HG03460 (cell line): ENCODE measurements around the gene GOLGA3.
"Not testable (repeated sequence)": the region's sequence is repeated elsewhere in the genome, so short reads cannot be mapped to it uniquely, and the experiment has no call there.

Experiments
- ATAC-seq: cut with Tn5 transposase; IDR thresholded peaks from one replicate; pipeline ENCODE4 v1.9.1; 2021; ENCODE audit not compliant: unreplicated experiment

GOLGA3 gene

DNA sequence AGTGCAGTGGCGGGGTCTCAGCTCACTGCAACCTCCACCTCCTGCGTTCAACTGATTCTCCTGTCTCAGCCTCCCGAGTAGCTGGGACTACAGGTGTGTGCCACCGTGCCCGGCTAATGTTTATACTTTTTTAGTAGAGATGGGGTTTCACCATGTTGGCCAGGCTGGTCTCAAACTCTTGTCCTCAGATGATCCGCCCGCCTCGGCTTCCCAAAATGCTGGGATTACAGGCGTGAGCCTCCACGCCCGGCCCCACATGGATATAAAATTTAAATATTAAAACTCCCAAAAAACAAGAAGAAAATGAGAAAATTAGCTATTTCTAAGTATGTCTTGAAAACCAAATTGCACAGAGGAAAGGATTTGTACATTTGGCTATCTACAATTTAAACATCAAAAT is 16.0 kb upstream of the GOLGA3 start:
- ATAC-seq, result not testable (repeated sequence)

DNA sequence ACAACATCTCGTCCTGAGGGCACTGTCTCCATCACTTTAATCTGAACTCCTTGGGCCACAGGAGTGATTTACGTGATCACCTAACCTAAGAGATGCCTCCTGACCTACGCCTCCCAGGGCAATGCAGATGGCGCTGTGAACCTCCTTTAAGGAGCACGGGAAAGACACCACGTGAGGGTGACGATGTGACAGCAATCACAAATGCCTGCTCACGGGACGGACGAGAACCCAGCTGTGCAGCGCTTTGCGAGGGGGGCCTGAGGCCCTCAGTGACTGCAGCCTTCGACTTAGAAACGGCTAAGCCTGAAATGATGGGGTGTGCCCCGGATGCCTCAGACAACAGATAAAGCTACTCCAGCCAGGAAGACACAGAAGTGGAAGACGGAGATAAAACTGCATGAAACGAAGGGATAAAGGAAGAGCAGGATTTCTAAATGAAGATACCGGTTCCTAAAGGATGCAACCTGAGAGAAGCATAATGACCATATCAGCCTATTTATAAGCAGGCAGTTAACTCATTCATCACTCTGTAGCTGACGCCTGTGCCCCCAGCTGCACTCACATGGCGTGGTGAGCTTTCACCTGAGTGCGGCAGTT is 13.9 kb upstream of the GOLGA3 start:
- ATAC-seq, result no peak

DNA sequence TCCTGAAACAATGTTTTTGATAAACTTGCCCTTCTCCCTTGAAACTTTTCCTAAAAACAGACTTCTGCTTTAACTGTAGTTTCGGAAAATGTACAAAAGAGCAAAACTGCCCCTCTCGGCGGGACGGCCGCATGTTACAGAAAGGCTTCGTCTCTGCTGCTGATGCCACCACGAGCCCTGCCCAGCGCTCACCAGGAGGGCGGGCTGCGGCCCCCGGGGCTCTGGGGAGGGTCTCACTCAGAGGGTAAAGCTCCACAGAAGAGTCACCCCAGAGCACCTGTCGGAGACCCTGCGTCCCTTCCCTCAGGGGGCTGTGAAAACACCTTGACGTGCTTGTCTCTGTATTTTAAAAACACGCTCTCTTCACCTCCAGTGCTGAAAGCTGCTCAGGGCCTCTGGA is 12.5 kb upstream of the GOLGA3 start:
- ATAC-seq, result no peak

DNA sequence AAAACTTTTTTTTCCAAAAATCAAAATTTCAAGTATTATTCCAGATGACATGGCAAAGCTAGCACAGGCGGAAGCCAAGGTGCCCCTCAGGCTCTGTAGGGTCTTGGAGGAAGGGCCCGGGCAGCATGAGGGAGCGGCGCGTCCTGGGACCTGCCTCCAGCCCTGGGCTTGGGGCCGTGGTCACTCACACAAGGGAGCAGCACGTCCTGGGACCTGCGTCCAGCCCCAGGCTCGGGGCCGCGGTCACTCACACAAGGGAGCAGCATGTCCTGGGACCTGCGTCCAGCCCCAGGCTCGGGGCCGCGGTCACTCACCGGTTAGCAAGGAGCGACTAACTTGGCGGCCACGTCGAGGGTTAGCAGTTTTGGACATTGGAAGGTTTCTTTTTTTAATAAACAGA is 11.9 kb upstream of the GOLGA3 start:
- no peak for ATAC-seq

DNA sequence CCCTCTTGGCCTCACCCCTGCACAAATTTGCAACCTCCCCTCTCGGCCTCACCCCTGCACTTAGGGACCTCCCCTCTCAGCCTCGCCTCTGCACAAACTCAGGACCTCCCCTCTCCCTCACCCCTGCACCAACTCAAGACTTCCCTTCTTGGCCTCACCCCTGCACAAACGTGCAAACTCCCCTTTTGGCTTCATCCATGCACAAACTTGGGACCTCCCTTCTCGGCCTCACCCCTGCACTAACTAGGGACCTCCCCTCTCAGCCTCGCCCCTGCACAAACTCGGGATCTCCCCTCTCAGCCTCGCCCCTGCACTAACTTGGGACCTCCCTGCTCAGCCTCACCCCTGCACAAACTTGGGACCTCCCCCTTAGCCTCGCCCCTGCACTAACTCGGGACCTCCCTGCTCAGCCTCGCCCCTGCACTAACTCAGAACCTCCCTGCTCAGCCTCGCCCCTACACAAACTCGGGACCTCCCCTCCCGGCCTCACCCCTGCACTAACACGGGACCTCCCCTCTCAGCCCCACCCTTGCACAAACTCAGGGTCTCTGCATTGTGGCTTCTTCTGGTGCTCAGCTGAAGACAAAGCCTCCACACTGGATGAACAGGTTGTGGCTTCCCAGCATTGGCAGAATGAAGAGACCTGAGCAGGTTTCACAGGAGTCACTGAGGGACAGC is 11.0 kb upstream of the GOLGA3 start:
- no peak for ATAC-seq

DNA sequence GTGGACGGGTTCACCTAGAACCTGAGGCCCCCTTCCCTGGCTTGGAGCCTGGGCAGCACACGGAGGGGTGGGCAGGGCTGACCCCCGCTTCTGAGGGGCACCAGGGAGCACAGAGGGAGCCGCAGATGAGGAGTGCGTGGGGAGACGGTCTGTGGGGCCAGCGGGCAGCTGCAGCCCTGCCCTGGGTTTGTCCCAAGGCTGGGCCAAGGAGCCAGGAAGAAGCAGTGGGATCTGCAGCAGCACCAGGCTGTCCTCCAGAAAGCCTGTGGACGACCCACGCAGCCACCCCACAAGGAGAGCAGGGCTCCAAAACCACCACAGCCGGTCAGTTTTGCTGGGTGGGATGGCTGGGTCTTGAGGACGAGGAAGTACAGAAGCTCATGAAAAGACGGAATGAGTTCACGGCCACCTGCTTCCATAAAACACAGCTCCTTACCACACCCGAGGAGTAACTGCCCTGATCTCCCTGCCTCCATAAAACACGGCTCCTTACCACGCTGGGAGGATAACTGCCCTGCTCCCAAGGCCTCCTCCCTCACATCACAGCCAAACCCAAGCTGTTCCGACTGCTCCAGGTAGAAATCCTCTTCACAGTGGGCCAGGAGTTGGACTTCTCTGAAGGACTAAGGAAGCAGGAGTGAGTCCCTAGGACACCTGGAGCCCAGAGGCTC is 9.9 kb upstream of the GOLGA3 start:
- ATAC-seq, result no peak

DNA sequence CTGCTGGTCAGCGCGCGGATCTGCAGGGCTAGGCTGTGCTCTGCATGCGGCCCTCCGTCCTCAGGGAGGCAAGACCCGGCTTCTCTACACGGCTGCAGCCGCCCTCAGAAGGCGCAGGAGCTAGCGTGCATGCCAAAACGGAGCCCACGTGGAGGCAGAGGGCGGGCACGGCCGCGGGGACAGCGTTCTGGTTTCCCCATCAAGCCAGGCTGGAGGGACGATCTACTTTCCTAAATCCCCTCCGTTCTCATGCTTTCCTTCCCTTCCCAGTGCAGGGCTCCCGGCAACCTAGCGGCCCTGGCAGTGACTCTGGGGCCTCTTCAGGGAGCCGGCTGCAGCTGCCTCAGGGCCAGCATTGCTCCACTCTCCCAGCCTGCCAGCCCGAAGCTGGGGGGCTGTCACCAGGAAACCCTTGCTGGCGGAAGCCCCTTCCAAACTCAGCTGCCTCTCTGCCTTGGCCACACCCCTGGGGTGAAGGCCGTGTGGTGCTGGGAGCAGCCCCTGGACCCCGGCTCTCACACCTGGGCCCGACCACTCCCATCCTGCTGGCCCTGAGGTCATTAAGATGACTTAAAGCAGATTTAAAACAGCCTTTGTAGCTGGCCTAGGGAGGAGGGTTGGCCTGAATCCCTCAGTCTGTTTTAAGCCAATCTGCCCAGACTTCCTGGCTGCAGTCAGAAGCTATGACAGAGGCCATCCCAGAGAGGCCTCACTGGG is 9.2 kb upstream of the GOLGA3 start:
- no peak for ATAC-seq

DNA sequence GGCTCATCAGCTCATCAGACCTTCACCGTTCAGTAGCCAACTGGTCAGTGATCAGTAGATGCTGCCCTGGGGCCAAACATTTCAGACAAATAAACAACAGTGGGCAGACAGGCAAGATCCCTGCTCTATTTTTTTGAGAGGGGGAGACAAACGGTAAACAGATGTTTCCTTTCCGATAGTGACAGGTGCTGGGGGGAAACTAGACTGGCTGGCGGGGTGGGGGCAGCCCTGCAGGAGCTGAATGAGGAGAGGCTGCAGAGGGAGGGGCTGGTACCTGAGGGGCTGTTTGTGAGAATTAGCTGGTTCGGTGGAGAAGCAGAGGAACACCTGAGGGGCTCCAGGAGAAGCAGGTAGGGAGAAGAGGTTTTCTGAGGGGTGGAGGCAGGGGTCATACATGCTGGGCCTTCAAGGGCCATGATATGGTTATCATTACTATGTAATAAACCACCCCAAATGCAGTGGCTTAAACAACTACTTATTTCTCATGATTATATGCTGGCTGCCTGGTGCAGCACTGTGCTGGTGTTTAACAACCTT is 8.2 kb upstream of the GOLGA3 start:
- no peak for ATAC-seq

DNA sequence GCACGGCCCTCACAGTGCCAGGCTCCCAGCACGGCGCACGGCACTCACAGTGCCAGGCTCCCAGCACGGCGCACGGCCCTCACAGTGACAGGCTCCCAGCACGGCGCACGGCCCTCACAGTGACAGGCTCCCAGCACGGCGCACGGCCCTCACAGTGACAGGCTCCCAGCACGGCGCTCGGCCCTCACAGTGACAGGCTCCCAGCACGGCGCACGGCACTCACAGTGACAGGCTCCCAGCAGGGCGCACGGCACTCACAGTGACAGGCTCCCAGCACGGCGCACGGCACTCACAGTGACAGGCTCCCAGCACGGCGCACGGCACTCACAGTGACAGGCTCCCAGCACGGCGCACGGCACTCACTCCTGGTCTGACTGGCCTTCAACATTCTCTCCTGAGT is 7.6 kb upstream of the GOLGA3 start:
- not testable (repeated sequence) for ATAC-seq

DNA sequence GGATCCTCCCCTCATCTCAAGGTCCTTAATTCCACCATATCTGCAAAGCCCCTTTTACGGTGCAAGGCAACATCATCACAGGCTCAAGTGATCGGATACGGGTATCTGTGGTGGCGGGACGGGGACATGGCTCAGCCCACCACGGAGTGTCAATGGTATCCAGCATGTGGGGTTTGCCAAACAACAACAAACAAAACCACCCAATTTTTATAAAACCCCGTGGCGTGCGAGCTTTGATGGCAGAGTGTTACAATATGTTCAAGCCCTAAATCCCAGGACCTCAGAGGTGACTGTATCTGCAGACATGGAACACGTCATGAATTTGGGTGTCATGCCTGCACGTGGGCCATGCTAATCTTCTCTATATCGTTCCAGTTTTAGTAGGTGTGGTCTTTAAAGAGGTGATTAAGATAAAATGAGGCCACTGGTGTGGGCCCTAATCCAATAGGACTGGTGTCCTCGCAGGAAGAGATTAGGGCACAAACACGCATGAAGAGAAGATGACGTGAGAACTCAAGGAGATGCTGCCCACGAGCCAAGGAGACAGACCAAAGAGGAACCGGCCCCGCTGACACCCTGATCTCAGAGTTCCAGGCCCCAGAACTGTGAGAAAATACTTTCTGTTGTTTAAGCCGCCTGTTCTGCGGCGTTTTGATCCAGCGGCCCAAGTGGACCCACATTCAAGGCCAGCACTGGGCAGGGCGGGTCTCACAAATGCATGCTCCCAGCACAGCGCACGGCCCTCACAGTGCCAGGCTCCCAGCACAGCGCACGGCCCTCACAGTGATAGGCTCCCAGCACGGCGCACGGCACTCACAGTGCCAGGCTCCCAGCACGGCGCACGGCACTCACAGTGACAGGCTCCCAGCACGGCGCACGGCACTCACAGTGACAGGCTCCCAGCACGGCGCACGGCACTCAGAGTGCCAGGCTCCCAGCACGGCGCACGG is 6.7 kb upstream of the GOLGA3 start:
- no peak for ATAC-seq

DNA sequence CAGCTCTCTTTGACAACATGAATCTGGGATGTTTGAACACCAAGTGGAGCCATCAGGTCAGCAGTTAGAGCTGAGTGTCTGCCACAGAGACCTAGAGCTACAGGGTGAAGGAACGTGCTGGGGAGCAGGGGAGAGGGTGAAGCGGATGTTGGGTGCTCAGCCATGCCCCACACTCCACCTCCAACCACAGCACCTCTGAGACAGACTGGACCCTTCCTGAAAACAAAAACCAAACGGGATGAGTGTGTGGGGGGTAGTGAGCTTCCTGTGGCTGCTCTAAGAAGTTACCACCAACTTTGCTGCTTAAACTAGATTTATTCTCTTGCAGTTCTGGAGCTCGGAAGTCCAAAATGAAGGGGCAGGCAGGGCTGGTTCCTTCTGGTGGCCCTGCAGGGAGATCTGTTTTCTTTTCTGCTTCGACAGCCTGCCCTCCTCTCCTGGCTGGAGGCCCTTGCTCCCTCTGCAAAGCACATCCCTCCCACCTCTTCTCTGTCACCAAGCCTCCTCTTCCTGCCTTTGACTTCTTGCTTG is 5.6 kb upstream of the GOLGA3 start:
- no peak for ATAC-seq

DNA sequence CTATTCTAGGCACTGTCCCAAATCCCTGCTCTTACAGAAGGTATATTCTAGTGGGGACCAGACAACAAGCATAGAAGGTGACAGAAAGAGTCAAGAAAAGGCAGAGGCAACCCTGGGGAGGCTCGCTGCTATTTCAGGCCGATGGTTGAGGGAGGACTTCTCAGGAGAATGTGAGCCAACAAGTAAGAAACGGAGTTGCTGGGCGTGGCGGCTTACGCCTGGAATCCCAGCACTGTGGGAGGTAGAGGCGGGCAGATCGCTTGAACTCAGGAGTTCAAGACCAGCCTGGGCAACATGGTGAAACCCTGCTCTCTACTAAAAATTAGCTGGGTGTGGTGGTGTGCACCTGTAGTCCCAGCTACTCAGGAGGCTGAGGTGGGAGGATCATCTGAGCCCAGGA is 4.7 kb upstream of the GOLGA3 start:
- no peak for ATAC-seq

DNA sequence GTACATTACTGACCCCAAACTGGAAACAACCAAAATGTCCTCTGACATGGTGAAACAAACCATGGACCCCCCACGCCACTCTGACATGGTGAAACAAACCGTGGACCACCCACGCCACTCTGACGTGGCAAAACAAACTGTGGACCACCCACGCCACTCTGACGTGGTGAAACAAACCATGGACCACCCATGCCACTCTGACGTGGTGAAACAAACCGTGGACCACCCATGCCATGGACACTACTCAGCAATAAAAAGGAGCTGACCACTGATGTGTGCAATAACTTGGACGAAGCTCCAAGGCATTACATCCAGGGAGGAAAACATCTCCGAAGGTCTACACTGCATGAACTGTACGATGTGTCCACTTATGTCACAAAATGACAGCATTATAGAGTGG is 3.1 kb upstream of the GOLGA3 start:
- no peak for ATAC-seq

DNA sequence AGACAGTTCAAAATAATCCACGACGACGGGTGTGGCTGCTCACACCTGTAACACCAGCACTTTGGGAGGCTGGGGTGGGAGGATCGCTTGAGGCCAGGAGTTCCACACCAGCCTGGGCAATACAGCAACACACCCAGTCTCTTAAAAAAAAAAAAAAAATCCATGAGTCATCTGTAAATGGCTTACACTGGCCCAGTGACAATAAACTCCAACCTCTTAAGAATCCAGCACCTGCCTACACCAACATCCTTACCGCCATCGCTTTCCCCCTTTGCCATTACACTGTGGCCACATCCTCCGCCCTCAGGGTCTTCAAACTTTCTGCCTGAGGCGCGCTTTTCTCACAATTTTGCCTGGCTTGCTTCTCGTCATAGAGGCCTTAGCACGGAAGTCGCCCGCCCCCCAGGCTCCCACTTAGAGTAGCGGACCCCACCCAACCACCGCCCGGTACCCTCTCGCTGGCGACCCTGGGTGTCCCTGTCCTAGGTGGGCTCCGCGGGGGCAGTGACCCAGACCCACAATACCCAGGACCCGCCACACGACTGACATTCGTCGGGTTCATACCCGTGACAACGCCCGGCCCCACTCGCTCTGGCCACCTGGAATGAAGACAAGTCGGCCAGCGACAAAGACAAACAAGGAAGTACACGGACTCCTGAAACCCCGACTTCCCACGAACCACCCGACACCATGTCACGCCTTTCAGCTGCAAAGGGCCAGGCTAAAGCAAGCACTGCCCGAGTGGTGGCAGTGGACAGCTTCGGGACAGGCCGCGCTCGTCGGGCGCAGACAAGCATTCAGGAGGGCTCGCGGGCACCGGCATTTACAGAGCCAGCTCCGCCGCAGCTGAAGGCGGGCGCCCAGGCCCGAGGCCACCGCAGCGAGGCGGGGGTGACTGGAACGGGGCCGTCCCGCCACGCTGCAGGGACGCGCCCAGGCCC is 636 bp downstream of the GOLGA3 start:
- peak; percentile 29 for ATAC-seq

DNA sequence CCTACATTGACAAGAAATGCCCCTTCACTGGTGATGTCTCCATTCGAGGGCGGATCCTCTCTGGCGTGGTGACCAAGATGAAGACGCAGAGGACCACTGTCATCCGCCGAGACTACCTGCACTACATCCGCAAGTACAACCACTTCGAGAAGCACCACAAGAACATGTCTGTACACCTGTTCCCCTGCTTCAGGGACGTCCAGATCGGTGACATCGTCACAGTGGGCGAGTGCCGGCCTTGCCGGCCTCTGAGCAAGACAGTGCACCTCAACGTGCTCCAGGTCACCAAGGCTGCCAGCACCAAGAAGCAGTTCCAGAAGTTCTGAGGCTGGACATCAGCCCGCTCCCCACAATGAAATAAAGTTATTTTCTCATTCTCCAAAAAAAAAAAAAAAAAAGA is 2.8 kb downstream of the GOLGA3 start:
- no peak for ATAC-seq

DNA sequence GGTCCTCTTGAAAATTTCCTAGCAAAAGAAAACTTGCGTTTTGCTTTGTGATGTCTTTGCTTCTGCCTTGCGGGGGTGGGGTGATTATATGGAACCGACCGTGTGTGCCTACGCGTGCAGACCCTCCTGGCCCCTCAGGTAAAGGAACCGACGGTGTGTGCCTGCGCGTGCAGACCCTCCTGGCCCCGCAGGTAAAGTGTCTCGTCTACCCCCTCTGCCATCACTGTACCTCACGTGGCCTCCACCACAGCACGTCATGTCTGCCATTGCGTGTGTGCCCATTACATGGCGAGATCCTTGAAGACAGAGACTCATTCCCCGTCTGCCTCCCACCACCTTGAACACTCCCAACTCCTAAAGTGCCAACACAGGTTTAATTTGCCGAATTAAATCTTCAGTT is 3.6 kb downstream of the GOLGA3 start:
- no peak for ATAC-seq

DNA sequence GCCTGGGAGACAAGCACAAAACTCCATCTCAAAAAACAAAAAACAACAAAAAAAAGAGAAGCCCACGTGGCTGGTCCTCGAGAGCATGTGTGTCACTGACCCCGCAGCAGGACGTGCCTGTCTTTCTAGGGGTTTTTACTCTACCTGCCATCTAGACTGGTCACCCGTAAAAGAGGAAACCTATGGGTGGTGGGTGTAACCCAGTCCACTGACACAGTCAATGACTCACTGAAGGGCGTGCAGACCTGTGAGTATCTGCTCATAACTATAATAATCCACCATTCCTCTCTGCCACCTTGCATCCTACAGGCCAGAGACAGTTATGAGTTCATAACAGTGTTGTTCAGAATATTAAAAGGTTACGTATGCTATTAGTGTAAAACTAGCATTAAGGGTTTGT is 4.6 kb downstream of the GOLGA3 start:
- no peak for ATAC-seq

DNA sequence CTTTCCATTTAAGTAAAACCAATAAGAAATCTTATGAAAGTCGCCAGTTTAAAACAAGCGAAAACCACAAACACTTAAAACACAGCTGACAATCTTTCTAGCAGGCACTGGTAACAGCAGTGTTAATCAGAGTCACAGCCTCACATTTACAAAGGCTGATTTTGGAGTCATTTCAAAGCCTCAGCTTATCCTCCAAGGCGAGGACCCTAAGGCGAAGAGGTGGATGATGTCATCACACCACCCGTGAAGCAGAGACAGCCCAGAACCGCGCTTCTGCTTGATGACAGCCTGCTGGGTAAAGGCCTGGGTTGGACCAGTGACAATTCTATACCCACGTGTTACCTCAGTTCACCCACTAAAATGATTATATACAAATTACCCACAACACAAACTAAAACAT is 10.1 kb downstream of the GOLGA3 start:
- ATAC-seq, result no peak

DNA sequence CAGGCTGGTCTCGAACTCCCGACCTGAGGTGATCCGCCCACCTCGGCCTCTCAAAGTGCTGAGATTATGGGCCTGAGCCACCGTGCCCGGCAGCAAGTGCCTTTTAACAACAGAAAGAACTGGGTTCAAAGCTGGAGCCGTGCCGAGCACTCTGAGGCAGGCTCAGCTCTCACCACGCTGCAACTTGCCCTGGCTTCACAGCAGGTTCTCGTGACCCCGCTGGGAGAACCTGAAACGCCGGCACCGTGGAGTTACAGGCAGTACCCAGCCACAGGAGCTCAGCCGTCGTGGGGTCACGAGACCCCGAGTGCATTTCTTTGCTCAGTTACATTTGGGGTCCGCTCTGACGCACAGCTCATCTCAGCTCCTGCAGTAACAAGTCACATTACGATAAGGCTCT is 14.4 kb downstream of the GOLGA3 start:
- no peak for ATAC-seq
